Sigmoid colon (tissue), 4 donors: ENCODE results near the gene TMPRSS9.

Experiments used
- CTCF ChIP-seq, 4 experiments: fragments of 450-650 bp in 3 of 4; fragments of 200-600 bp in 1 of 4; IDR thresholded peaks; one replicate each; pipeline ENCODE4 v1.5.1; 2016 to 2019; ENCODE audit warnings: antibody characterized with exemption in 4 of 4, mild to moderate bottlenecking in 3 of 4, moderate library complexity in 2 of 4
- POLR2A ChIP-seq, 2 donors: fragments of 450-650 bp; IDR thresholded peaks; one replicate each; pipeline ENCODE4 v1.6.1; 2016; ENCODE audit warnings: antibody characterized with exemption in 2 of 2, mild to moderate bottlenecking in 2 of 2, moderate library complexity in 2 of 2
- POLR2AphosphoS5 ChIP-seq, 4 donors: sonication (generic); formaldehyde crosslinking; IDR thresholded peaks; one replicate each; pipeline ENCODE4 v1.6.1; 2017; ENCODE audit warnings: antibody characterized with exemption in 4 of 4

- TF ChIP-seq POLR2A (IDR thresholded peaks at IDR 0.05) (no peak), POLR2AphosphoS5 (IDR thresholded peaks at IDR 0.05) (no peak), CTCF (IDR thresholded peaks at IDR 0.05) (no peak)
Measured at GRCh38 chr19:2420490-2420889, 60.4 kb downstream of the TMPRSS9 start.
